SK-N-MC (cell line): ENCODE measurements around the gene CAPN5.

ENCODE experiments used
- DNase-seq: peaks from one replicate; pipeline ENCODE4 v3.0.0-alpha.2; 2011; ENCODE audit warnings: low read depth, low spot score
- H3K27ac ChIP-seq: fragments of 200-600 bp; sonication (generic); 2 replicates; pipeline ENCODE4 v1.5.1; 2016; ENCODE audit warnings: mixed run types
- H3K36me3 ChIP-seq: fragments of 200-600 bp; sonication (generic); 2 replicates; pipeline ENCODE4 v1.6.1; 2017; ENCODE audit warnings: antibody characterized with exemption, low read length, mixed read lengths; ENCODE audit not compliant: insufficient read depth
- H3K4me3 ChIP-seq: fragments of 200-600 bp; sonication (generic); 2 replicates; pipeline ENCODE4 v1.5.1; 2016
- H3K9ac ChIP-seq: fragments of 200-600 bp; sonication (generic); 2 replicates; pipeline ENCODE4 v1.8.0; 2017; ENCODE audit warnings: mixed run types, mixed read lengths; ENCODE audit not compliant: insufficient read length
- H3K9me3 ChIP-seq: fragments of 200-600 bp; sonication (generic); 2 replicates; pipeline ENCODE4 v1.6.1; 2017; ENCODE audit warnings: low read depth, mild to moderate bottlenecking, antibody characterized with exemption, low read length, moderate library complexity, mixed read lengths
- EZH2 ChIP-seq: fragments of 200-600 bp; sonication (generic); IDR thresholded peaks from one replicate; pipeline ENCODE4 v1.6.1; 2017; ENCODE audit warnings: antibody characterized with exemption
- FOXP2 ChIP-seq: optimal IDR thresholded peaks from 2 replicates; pipeline ENCODE3; 2011; ENCODE audit warnings: mild to moderate bottlenecking, moderate library complexity; ENCODE audit not compliant: insufficient read depth; ENCODE audit errors: extremely low read length, control extremely low read depth
- POLR2AphosphoS5 ChIP-seq: IDR thresholded peaks from 2 replicates; pipeline ENCODE4 v1.6.1; 2012; ENCODE audit warnings: mild to moderate bottlenecking, low read depth, low read length, borderline replicate concordance

The CAPN5 gene

GRCh38 chr11:77140231-77140851, 73.6 kb downstream of the CAPN5 start:
- no peak for DNase-seq
- Histone ChIP-seq H3K27ac (no peak overlapping the region), H3K9me3 (no peaks in the 10 kb centered on the region), H3K4me3 (no peak overlapping the region), H3K9ac (no peak overlapping the region), H3K36me3 (no peaks in the 10 kb centered on the region)
- TF ChIP-seq POLR2AphosphoS5 (no peak), FOXP2 (no peak), EZH2 (no peak)

- DNase-seq, result no peak
- Histone ChIP-seq H3K27ac (no peak overlapping the region), H3K4me3 (no peak overlapping the region), H3K9me3 (no peaks in the 10 kb centered on the region), H3K9ac (no peak overlapping the region), H3K36me3 (no peaks in the 10 kb centered on the region)
- TF ChIP-seq FOXP2 (no peak), POLR2AphosphoS5 (no peak), EZH2 (no peak)
These were observed 74.3 kb downstream of the CAPN5 start for GRCh38 chr11:77141034-77141433.

DNA sequence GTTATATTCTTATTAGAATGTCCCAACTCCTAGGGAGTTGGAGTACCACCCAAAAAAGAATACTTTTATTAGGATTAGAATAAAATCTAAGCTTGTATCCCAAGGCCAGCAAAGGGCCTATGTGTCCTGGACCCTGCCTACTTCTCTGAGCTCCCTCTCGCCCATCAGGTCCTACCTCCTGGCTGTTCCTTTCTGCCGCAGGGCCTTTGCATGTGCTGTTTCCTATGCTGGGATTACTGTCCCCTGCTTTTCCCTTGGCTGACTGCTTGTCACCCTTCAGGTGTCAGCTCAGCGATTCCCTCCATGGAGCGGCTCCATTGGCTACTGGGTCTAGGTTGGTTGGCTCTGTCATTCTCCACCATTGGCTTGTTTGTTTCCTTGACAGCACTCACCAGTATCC, 74.7 kb downstream of the CAPN5 start:
- H3K9me3 ChIP-seq, result no peaks in the 10 kb centered on the region
- no peak overlapping the region for H3K9ac ChIP-seq
- H3K36me3 ChIP-seq, result no peaks in the 10 kb centered on the region
- DNase-seq, result no peak
- TF ChIP-seq EZH2 (no peak), POLR2AphosphoS5 (no peak), FOXP2 (no peak)
- no peak overlapping the region for H3K4me3 ChIP-seq
- H3K27ac ChIP-seq, result no peak overlapping the region

DNA sequence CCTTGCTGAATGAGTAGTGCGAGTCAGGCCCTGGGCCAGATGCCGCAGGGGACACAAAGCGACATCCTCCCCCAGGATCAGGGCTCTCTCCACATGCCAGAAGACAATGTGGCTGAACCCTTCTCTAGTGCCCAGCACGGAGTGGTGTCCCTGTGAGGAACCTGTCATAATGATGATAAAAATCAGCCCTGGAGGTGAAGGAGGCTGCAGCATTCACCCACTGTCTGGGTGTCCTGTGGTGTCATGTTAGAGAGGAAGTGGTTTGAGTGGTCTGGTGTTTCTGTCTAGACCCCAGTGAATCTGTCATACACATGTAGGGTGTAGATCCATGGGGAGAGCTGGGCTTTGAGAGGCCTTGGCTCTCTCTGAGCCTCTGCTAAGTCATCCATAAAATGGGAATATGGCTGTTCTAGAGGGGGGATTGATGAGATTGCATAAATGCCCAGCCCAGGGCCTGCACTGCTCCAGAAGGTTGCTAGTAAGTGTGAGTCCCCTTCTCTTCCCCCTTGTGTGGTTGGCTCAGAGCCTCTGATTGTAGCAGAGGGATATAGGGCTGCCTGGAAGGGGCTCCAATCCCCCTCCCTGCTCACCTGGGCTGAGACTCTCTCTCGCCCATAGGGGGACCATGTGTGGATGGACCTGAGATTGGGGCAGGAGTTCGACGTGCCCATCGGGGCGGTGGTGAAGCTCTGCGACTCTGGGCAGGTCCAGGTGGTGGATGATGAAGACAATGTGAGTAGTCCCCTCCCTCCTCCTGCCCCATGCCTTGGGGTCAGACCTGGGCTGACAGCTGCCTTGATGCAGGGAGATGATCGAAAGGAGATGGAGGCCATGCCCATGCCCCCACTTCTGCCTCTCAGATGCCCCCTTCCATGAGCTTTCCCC, 75.6 kb downstream of the CAPN5 start:
- no peak overlapping the region for H3K27ac ChIP-seq
- no peak overlapping the region for H3K9ac ChIP-seq
- no peaks in the 10 kb centered on the region for H3K9me3 ChIP-seq
- TF ChIP-seq FOXP2 (no peak), POLR2AphosphoS5 (no peak), EZH2 (no peak)
- no peak overlapping the region for H3K4me3 ChIP-seq
- H3K36me3 ChIP-seq, result no peaks in the 10 kb centered on the region
- DNase-seq, result no peak

- no peak for TF ChIP-seq POLR2AphosphoS5
- TF ChIP-seq EZH2, result no peak
- no peak for TF ChIP-seq FOXP2
- H3K9me3 ChIP-seq, result no peaks in the 10 kb centered on the region
- H3K9ac ChIP-seq, result no peak overlapping the region
- H3K4me3 ChIP-seq, result no peak overlapping the region
- DNase-seq, result no peak
- H3K27ac ChIP-seq, result no peak overlapping the region
- no peaks in the 10 kb centered on the region for H3K36me3 ChIP-seq
These were observed 76.7 kb downstream of the CAPN5 start for GRCh38 chr11:77143405-77144020.

- H3K36me3 ChIP-seq, result no peaks in the 10 kb centered on the region
- no peak for DNase-seq
- no peak overlapping the region for H3K27ac ChIP-seq
- TF ChIP-seq FOXP2, result no peak
- TF ChIP-seq POLR2AphosphoS5, result no peak
- no peak for TF ChIP-seq EZH2
- no peak overlapping the region for H3K4me3 ChIP-seq
- no peak overlapping the region for H3K9ac ChIP-seq
- H3K9me3 ChIP-seq, result no peaks in the 10 kb centered on the region
These were observed 77.6 kb downstream of the CAPN5 start for GRCh38 chr11:77144196-77144856.

DNA sequence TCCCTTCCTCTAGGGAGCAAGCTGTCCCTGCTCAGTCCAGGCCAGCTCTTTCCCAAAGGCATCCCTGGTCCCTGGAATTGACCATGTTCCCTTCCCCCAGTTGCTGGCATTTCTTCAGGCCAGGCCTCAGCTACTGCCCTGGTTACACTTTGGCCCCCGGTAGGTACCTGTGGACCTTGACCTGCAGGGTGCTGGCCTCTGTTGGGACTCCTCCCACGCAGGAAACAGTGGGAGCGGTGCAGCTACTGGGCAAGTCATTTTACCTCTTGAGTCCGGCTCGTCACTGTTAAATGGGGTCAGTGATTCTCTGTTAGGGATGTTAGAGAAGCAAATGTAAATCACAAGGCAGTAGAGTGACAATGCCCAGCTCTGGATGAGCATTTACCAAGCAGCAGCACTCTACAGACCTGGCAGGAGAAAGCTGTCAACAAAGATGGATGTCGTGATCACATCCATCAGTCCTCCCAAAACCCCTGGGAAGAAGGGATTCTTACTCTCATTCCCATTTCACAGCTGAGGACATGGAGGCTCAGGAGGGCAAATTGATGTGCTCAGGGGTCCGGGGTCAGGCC, 78.2 kb downstream of the CAPN5 start:
- no peak for DNase-seq
- Histone ChIP-seq H3K27ac (no peak overlapping the region), H3K9ac (no peak overlapping the region), H3K36me3 (no peaks in the 10 kb centered on the region), H3K4me3 (no peak overlapping the region), H3K9me3 (no peaks in the 10 kb centered on the region)
- no peak for TF ChIP-seq POLR2AphosphoS5
- TF ChIP-seq EZH2, result no peak

DNA sequence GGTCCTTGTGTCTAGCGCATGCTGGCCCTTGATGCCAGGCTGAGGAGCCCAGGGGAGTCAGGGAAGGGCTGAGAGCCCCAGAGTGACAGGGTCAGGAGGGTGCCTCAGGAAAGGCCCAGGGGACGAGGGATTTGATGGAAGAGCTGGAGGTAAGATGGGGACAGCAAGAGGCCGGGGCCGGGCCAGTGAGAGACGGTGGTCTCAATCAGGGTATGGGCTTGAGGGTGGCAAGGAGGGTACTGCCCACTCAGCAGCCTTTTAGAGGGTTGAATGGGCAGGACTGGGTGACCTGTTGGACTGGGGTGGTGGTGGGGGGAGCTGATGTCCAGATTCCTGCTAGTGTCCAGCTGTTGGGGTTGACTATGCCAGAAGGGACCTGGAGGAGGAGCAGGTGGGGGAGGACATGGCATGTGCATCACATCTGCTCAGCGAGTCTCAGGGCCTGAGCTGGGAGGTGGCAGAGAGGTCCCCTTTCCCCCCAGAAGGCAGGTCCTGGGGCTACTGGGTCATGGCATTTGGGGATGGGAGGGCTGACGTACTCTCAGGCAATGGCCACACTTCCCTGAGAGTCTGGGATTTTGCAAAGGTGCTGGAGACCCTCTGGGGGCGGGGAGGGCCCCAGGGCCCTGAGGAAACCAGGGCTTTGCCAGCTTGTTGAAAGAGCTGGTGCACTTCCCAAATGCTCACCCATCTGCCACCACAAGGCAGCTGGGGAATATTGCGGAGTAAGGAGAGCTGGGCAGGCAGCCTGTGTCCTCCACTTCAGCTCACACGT, 79.7 kb downstream of the CAPN5 start:
- Histone ChIP-seq H3K27ac (no peak overlapping the region), H3K36me3 (no peaks in the 10 kb centered on the region), H3K9me3 (no peaks in the 10 kb centered on the region), H3K9ac (no peak overlapping the region), H3K4me3 (no peak overlapping the region)
- no peak for DNase-seq
- TF ChIP-seq POLR2AphosphoS5 (no peak), FOXP2 (no peak), EZH2 (no peak)
